HG03575 (cell line): ENCODE measurements around the gene BMI1.
A peak's percentile ranks its signal among the peaks of the same experiment; 100 is the strongest.
"Not testable (repeated sequence)": the region's sequence is repeated elsewhere in the genome, so short reads cannot be mapped to it uniquely, and the experiment has no call there.

Experiments
- ATAC-seq: cut with Tn5 transposase; IDR thresholded peaks from one replicate; pipeline ENCODE4 v1.9.1; 2021; ENCODE audit not compliant: unreplicated experiment, insufficient number of reproducible peaks, low FRiP score; ENCODE audit errors: extremely low read depth

Gene BMI1

GRCh38 chr10:22356324-22356873 is 35.5 kb downstream of the BMI1 start:
- ATAC-seq = no peak

DNA sequence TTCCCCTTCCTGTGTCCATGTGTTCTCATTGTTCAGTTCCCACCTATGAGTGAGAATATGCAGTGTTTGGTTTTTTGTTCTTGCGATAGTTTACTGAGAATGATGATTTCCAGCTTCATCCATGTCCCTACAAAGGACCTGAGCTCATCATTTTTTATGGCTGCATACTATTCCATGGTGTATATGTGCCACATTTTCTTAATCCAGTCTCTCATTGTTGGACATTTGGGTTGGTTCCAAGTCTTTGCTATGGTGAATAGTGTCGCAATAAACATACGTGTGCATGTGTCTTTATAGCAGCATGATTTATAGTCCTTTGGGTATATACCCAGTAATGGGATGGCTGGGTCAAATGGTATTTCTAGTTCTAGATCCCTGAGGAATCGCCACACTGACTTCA is 36.9 kb downstream of the BMI1 start:
- ATAC-seq = not testable (repeated sequence)

- ATAC-seq = no peak
Observed at GRCh38 chr10:22363305-22363704, 42.4 kb downstream of the BMI1 start.

DNA sequence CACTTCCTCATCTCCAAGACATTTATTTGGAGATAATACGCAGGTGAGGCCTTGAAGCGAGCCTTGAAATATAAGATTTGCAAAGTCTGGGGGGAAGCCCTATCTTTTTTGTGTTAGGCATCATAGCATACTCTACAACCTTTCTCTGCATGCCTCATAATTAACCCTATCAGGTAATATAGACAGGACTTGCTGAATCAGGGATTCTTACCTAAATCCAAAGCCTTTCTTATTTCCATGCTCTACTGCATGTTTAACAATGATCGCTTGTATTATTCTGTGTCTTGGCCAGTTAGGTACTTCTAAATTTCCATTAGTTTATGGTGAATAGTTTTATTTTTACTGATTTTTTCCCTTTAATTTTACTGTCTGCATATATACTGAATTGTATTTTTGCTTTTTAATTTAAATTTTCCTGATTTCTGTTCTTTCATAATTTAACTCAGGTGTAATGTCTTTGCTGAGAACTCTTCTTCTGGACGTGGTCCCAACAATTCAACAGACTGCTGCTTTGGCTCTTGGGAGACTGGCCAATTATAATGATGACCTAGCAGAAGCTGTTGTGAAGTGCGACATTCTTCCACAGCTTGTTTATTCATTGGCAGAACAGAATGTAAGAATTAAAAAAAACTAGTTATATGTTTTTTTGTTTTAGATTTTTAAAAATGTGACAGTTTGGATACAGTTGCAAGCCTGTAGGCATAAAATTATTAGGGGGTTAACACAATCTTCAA is 43.7 kb downstream of the BMI1 start:
- no peak for ATAC-seq

DNA sequence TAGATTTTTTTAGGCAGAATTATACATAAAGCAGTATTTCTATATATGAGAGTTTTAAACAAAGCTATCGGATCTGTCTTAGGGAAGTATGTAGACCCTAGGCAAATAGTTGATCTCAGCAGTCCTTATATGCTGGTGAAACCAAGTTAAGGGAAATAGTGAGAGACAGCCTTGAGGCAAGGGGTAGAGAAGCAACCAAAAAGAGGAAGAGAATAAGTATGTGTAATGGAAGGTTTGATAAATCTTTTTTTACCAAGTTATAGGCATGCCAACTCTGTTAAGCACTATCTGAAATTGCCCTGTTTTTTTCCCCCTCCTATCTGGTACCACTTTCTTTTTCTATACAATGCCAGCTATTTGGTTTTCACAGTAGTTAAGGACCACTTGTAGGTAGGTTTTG is 44.3 kb downstream of the BMI1 start:
- ATAC-seq = peak; percentile 45

DNA sequence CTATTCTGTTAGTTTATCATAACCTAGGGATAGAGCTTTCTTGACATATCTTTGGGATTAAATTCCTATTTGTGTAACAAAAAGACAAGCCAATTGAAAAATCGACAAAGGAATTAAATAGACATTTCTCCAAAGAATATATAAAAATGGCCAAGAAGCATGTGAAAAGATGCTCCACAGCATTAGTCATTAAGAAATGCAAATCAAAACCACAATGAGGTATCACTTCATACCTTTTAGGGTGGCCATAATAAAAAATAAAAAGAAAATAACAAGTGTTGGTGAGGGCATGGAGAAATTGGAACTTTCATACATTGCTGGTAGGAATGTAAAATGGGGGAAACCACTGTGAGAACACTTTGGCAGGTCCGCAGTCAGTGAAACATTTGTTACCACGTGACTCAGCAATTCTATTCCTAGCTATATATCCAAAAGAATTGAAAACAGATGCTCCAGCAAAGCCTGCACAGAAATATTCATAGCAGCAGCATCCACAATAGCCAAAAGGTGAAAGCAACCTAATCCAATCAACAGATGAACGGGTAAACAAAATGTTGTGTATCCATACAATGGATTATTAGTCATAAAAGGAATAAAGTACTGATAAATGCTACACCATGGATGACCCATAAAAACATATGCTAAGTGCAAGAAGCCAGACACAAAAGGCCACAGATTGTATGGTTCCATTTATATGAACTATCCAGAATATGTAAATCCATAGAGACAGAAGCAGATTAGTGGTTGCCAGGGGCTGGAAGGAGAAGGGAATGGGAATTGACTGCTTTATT is 44.9 kb downstream of the BMI1 start:
- no peak for ATAC-seq

DNA sequence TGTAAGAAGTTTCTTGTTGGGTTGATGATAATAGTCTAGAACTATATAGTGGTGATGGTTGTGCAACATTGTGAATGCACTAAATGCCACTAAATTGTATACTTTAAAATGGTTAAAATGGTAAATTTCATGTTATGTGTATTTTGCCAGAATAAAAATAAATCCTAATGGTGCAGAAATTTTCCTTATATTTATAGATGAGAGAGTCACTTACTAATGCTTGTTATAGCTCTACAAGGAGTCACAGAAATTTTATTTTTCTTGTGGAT is 45.5 kb downstream of the BMI1 start:
- no peak for ATAC-seq

- no peak for ATAC-seq
Observed at GRCh38 chr10:22366771-22367170, 45.9 kb downstream of the BMI1 start.

- ATAC-seq = no peak
Observed at GRCh38 chr10:22367471-22367870, 46.6 kb downstream of the BMI1 start.

- ATAC-seq = no peak
Observed at GRCh38 chr10:22368402-22368801, 47.5 kb downstream of the BMI1 start.

DNA sequence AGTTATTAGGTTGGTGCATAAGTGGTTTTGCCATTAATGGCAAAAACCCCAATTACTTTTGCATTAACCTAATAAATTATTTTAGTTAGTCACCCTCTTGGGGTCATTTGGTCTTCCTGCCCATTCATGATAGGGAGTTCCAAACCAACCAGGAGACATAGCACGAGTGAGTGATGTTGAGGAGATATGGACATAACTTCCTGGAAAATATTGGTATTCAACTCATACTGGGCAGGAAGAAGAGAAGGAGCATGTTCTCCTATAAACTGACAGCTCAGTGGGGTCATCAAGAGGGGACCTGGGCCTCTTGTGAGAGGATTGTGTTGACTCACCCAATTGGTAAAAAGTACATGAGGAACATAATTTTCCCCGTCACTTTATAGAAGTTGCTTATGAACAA is 48.1 kb downstream of the BMI1 start:
- ATAC-seq = no peak

GRCh38 chr10:22369434-22370072 is 48.7 kb downstream of the BMI1 start:
- ATAC-seq = no peak

DNA sequence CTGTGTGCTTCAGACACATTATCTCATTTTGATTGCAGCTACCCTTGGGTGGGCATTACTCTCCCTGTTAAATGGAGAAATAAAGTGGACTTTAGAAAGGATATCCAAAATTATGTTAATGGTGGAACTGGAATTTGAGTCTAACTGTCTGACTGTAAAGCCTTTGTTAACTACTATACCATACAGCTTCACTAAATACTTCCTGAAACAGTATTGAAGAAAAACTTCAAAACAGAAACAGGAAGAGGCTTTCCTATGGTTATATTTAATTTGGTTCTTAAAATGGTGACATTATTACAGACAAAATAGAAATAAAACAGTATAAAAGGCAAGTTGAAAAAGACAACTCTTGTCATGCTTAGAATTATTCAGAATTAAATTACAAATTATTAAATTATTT is 49.4 kb downstream of the BMI1 start:
- no peak for ATAC-seq

- ATAC-seq = no peak
Observed at GRCh38 chr10:22372298-22372697, 51.4 kb downstream of the BMI1 start.

DNA sequence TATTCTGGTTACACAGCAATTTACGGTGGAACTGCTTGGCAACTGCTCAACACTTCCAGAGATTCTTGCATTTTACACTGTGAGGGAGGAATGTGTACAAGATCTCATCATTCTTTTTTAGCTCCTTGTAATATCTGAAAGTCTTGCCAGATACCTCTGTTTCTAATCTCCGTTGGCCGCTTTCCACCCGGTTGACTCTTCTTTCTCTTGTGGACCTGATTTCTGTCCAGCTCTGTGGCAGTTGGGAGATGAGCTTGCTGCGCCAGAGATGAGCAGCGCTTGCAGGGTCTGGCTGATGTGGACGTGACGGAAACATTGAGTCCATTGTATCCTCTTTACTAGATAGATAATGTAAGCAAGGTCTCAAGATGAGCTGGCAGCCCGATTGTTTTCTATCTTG is 52.0 kb downstream of the BMI1 start:
- no peak for ATAC-seq

GRCh38 chr10:22374489-22375126 is 53.7 kb downstream of the BMI1 start:
- ATAC-seq = no peak

- ATAC-seq = peak; percentile 36
Observed at GRCh38 chr10:22379059-22379458, 58.2 kb downstream of the BMI1 start.
